ENCODE results near the gene CLRN3. TPM values are rescaled to one million over a fixed set of nuclear protein-coding genes. Genes with fewer than 3 reads are reported as not detected.

The CLRN3 gene
- total and polyA plus RNA-seq, 12 donors = not detected

DNA sequence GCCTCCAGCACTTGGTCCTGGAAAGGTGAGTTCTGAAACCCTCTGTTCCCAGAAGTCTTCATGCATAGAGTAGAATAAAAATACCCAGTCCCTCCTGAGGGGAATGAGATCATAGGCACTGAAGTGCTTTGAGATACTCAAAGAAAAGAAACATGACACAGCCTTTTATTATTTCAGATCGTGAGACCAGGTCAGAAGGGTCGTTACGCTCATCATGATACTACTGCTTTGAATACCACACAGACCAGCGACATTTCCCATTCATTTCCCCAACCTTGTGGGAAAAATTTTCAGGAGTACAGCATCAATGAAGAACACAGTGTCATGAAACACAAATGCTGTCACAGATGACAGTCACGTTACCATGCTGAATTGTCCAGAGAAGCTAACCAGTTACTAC is 15.0 kb downstream of the CLRN3 start:
- DNase-seq = no peak
- WGBS, 2 donors = 49 to 70% methylated on average over 5 of the region's 5 CpGs
- intact Hi-C loops (cut with DNase I) = no loop called here
- Histone ChIP-seq H3K4me1 (peaks cover 0 to 58% (median 8%) of the 10 kb centered on the region in 9 donors), H3K36me3 (no peaks in the 10 kb centered on the region), H3K4me3 (no peak overlapping the region), H3K27ac (no peak overlapping the region), H3K27me3 (peaks cover 0 to 8% (median 0%) of the 10 kb centered on the region in 7 donors), H3K9me3 (no peaks in the 10 kb centered on the region)
- TF ChIP-seq, protein P1, sequence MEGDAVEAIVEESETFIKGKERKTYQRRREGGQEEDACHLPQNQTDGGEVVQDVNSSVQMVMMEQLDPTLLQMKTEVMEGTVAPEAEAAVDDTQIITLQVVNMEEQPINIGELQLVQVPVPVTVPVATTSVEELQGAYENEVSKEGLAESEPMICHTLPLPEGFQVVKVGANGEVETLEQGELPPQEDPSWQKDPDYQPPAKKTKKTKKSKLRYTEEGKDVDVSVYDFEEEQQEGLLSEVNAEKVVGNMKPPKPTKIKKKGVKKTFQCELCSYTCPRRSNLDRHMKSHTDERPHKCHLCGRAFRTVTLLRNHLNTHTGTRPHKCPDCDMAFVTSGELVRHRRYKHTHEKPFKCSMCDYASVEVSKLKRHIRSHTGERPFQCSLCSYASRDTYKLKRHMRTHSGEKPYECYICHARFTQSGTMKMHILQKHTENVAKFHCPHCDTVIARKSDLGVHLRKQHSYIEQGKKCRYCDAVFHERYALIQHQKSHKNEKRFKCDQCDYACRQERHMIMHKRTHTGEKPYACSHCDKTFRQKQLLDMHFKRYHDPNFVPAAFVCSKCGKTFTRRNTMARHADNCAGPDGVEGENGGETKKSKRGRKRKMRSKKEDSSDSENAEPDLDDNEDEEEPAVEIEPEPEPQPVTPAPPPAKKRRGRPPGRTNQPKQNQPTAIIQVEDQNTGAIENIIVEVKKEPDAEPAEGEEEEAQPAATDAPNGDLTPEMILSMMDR (IDR thresholded peaks at IDR 0.05) = no peak
- no peak for ATAC-seq

DNA sequence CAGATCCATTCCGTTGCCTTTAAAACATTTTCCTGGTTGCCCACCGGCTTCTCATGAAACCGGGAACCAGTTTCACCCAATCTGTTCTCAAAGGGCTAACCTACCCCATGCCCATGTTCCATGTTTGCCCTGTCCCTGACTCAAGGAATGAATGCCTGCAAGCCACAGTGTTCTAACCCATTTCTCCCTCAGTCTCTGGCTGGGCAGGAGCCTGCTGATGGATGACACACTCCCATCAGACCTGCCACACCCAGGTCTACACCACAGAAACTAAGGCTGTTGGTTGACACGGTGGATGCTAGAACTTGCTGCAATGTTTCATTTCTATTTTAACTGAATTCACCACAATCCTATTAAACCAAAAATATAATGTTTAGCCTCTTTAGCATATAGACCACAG is 15.6 kb downstream of the CLRN3 start:
- WGBS, 2 donors = 91 to 96% methylated on average over 4 of the region's 4 CpGs
- Histone ChIP-seq H3K9me3 (no peaks in the 10 kb centered on the region), H3K4me3 (no peak overlapping the region), H3K27ac (no peak overlapping the region), H3K36me3 (no peaks in the 10 kb centered on the region), H3K27me3 (peaks cover 0 to 8% (median 0%) of the 10 kb centered on the region in 7 donors), H3K4me1 (peaks cover 0 to 53% (median 8%) of the 10 kb centered on the region in 9 donors)
- DNase-seq (no peak), ATAC-seq (no peak)
- TF ChIP-seq, protein P1 (IDR thresholded peaks at IDR 0.05) = no peak
- intact Hi-C loops (cut with DNase I) = no loop called here

DNA sequence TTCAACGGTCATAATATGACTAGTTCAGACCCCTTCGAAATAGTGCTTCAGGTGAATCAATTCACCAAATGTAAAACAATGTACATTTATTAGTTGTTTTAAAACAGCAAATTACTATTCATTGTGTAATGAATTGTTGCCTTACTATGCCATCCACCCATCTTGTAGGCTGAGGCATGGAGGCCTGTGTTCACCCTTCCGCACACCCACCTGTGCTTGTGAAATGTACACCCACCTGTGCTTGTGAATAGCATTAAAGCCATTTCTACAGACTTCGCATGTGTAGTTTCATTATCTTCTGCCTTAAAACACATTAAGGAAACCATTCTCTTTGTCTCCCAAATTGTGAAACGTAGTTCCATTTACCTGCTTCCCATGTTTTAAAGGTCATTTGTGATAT is 16.8 kb downstream of the CLRN3 start:
- TF ChIP-seq, protein P1 (IDR thresholded peaks at IDR 0.05) = no peak
- ATAC-seq = no peak
- DNase-seq = no peak
- Histone ChIP-seq H3K4me3 (no peak overlapping the region), H3K36me3 (no peaks in the 10 kb centered on the region), H3K27ac (no peak overlapping the region), H3K9me3 (no peaks in the 10 kb centered on the region), H3K4me1 (peaks cover 0 to 41% (median 5%) of the 10 kb centered on the region in 9 donors), H3K27me3 (peaks cover 0 to 8% (median 0%) of the 10 kb centered on the region in 7 donors)
- intact Hi-C loops (cut with DNase I) = no loop called here
- WGBS, 2 donors = 94 to 95% methylated on average over 5 of the region's 5 CpGs

DNA sequence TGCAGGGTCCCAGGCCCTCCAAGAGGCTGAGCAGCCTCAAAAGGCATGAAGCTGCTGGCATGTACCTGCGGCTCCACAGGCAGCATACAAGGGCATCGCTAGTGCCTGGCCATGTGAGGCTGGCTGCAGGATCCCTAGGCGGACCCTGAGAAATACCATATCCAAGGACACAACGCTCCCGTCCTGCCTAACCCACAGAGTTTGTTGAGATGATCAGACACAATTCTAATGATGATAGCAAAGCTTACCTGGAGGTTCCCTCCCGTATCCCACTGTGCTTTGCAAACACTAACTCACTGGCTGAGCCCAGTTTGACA is 17.3 kb downstream of the CLRN3 start:
- Histone ChIP-seq H3K27me3 (peaks cover 0 to 8% (median 0%) of the 10 kb centered on the region in 7 donors), H3K9me3 (no peaks in the 10 kb centered on the region), H3K4me1 (peaks cover 0 to 36% (median 4%) of the 10 kb centered on the region in 9 donors), H3K4me3 (no peak overlapping the region), H3K36me3 (no peaks in the 10 kb centered on the region), H3K27ac (no peak overlapping the region)
- 93 to 97% methylated on average over 6 of the region's 6 CpGs for WGBS, 2 donors
- DNase-seq (no peak), ATAC-seq (no peak)
- TF ChIP-seq, protein P1 (IDR thresholded peaks at IDR 0.05) = no peak
- intact Hi-C loops (cut with DNase I) = no loop called here

All from heart right ventricle (tissue), 16 donors.